GM12878 (cell line): ENCODE results near the gene S100A14. TPM values are rescaled to one million over a fixed set of nuclear protein-coding genes. Genes with fewer than 3 reads are reported as not detected.

Source experiments
- ATF7 ChIP-seq: fragments of 450-650 bp; IDR thresholded peaks from 2 replicates; pipeline ENCODE4 v1.6.1; 2016; ENCODE audit warnings: low read depth, mild to moderate bottlenecking
- BCLAF1 ChIP-seq: fragments of 450-650 bp; IDR thresholded peaks from 2 replicates; pipeline ENCODE4 v1.6.1; 2017; ENCODE audit warnings: antibody characterized with exemption, mild to moderate bottlenecking, moderate library complexity
- BRCA1 ChIP-seq: IDR thresholded peaks from 2 replicates; pipeline ENCODE4 v1.6.1; 2011; ENCODE audit warnings: low read depth, low read length, improper control_type of control experiment
- CBX3 ChIP-seq: fragments of 200-600 bp; sonication (generic); IDR thresholded peaks from 2 replicates; pipeline ENCODE4 v1.6.1; 2016; ENCODE audit warnings: low read depth, borderline replicate concordance
- CREB1 ChIP-seq: IDR thresholded peaks from 2 replicates; pipeline ENCODE4 v1.6.1; 2012; ENCODE audit warnings: low read depth, mild to moderate bottlenecking, inconsistent platforms
- IKZF1 ChIP-seq: fragments of 450-650 bp; conservative IDR thresholded peaks from 2 replicates; pipeline ENCODE4 v1.6.1; 2017; ENCODE audit warnings: antibody characterized with exemption, mild to moderate bottlenecking
- KDM1A ChIP-seq: fragments of 200-600 bp; sonication (generic); IDR thresholded peaks from 2 replicates; pipeline ENCODE4 v1.6.1; 2016; ENCODE audit warnings: borderline replicate concordance
- MYB ChIP-seq: fragments of 150-350 bp; IDR thresholded peaks from 2 replicates; pipeline ENCODE4 v1.6.1; 2014; ENCODE audit warnings: mild to moderate bottlenecking, low read depth, low read length, borderline replicate concordance
- PKNOX1 ChIP-seq: fragments of 450-650 bp; IDR thresholded peaks from 2 replicates; pipeline ENCODE4 v1.6.1; 2016; ENCODE audit warnings: mild to moderate bottlenecking
- POLR2AphosphoS5 ChIP-seq: IDR thresholded peaks from 2 replicates; pipeline ENCODE4 v1.6.1; 2011; ENCODE audit warnings: mild to moderate bottlenecking, low read length, inconsistent platforms
- RAD51 ChIP-seq: fragments of 450-650 bp; IDR thresholded peaks from 2 replicates; pipeline ENCODE4 v1.6.1; 2016; ENCODE audit warnings: moderate library complexity, mild to moderate bottlenecking, inconsistent platforms
- RFX5 ChIP-seq: IDR thresholded peaks from 2 replicates; pipeline ENCODE4 v1.6.1; 2011; ENCODE audit warnings: low read depth, low read length, improper control_type of control experiment
- SREBF1 ChIP-seq: IDR thresholded peaks from 2 replicates; pipeline ENCODE4 v1.6.1; 2012; ENCODE audit warnings: mild to moderate bottlenecking, low read length
- STAT1 ChIP-seq: fragments of 450-650 bp; conservative IDR thresholded peaks from 2 replicates; pipeline ENCODE4 v1.6.1; 2014; ENCODE audit warnings: antibody characterized with exemption, mild to moderate bottlenecking
- TAF1 ChIP-seq: IDR thresholded peaks from 2 replicates; pipeline ENCODE4 v1.6.1; 2011; ENCODE audit warnings: mild to moderate bottlenecking, low read depth, low read length, borderline replicate concordance
- TCF7 ChIP-seq: IDR thresholded peaks from 2 replicates; pipeline ENCODE4 v1.6.1; 2014; ENCODE audit warnings: antibody characterized with exemption, borderline replicate concordance
- YY1 ChIP-seq: IDR thresholded peaks from 2 replicates; pipeline ENCODE4 v1.6.1; 2011; ENCODE audit warnings: low read depth, mild to moderate bottlenecking, low read length
- ZBED1 ChIP-seq: IDR thresholded peaks from 2 replicates; pipeline ENCODE4 v1.6.1; 2016; ENCODE audit warnings: borderline replicate concordance
- ZSCAN29 ChIP-seq: fragments of 450-650 bp; IDR thresholded peaks from 2 replicates; pipeline ENCODE4 v1.6.1; 2017; ENCODE audit warnings: mild to moderate bottlenecking, moderate library complexity
- polyA plus RNA-seq, 11 experiments: library from polyadenylated mRNA; depleted of rRNA in 4 of 11; unstranded in 6 of 11; stranded (reverse) in 5 of 11; fragments of >200 nt; fragmentation: Nextera tagmentation in 4 of 11; fragmentation: Illumina TruSeq in 1 of 11; extraction: Ambion mirVana in 4 of 11; extraction: Trizol in 1 of 11; gene quantifications; 1 replicate in 1 of 11; 2 replicates in 10 of 11; pipeline versions ENCODE4 v1.2.1 to v1.2.3, GENCODE V29; 2011 to 2016; ENCODE audit warnings: inconsistent platforms in 2 of 11, missing spikeins in 2 of 11, low read depth in 1 of 11
- total RNA-seq, 4 experiments: library from RNA; depleted of rRNA in 3 of 4; stranded (reverse); fragments of >200 nt in 3 of 4; fragmentation: Illumina TruSeq in 1 of 4; extraction: Trizol in 1 of 4; gene quantifications; 2 replicates each; pipeline versions ENCODE4 v1.2.1 to v1.2.3, GENCODE V29; 2013 to 2021
- TF ChIP-seq, protein P1 (sequence below): fragments of 450-650 bp; IDR thresholded peaks from 2 replicates; pipeline ENCODE4 v1.6.1; 2018; ENCODE audit warnings: mild to moderate bottlenecking, low read depth, moderate library complexity; ENCODE audit not compliant: partially characterized antibody
- TF ChIP-seq, protein P2 (sequence below): IDR thresholded peaks from 2 replicates; pipeline ENCODE4 v1.6.1; 2011; ENCODE audit warnings: borderline replicate concordance, low read depth, mild to moderate bottlenecking, moderate library complexity, mixed read lengths, low read length; ENCODE audit not compliant: insufficient read depth; ENCODE audit errors: extremely low read length
- TF ChIP-seq, protein P3 (sequence below): fragments of 450-650 bp; IDR thresholded peaks from 2 replicates; pipeline ENCODE4 v1.6.1; 2016; ENCODE audit warnings: mild to moderate bottlenecking

Gene S100A14
- total and polyA plus RNA-seq, 10 of the 15 experiments (the other 5 are each of a cell fraction or from before 2014, with no cell fraction given): 0.20 to 0.77 (median 0.45) TPM; not detected in 4

DNA sequence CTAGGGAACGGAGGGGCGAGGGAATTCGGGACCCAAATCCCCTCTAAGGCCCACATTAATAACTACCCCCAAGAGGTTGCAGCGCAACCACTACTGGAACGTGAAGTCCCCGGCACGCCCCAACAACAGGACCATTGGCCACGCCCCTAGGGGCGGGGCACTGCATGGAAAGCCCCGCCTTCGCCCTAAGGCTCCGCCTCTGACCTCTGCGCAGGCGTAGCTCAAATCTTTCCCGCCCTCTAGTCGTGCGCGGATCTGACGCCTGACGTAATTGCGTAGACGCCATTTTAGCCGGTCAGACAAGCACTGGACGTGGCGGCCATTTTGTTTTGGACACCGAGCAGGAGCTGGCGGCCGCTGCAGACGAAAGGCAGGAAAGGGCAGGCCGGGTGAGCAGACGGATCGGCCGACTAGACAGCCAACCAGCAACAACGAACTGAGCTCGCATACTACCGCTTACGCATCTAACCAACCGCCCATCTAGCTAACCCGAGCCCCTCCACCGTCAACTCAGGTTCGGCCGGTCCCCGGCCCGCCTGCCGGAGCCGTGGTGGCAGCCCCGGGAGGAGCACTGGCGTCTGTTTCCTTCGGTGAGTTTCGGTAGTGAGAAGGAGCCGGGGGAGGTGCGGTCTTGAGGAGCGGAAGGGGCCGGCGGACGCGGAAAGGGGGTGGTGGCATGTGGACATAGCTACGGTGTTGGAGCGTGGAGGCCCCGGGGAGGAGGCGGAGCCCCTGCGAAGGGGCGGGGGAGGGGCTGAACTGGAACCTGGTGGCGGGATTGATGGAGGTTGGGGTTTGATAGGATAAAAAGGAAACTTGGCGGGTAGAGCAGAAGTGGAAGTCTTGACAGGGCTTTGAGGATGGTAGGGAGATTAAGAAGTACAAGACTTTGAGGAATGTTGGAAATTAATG is 17.9 kb upstream of the S100A14 start, which contains the start of gene CHTOP (continued):
- no peak for TF ChIP-seq CBX3
- TF ChIP-seq, protein P1, sequence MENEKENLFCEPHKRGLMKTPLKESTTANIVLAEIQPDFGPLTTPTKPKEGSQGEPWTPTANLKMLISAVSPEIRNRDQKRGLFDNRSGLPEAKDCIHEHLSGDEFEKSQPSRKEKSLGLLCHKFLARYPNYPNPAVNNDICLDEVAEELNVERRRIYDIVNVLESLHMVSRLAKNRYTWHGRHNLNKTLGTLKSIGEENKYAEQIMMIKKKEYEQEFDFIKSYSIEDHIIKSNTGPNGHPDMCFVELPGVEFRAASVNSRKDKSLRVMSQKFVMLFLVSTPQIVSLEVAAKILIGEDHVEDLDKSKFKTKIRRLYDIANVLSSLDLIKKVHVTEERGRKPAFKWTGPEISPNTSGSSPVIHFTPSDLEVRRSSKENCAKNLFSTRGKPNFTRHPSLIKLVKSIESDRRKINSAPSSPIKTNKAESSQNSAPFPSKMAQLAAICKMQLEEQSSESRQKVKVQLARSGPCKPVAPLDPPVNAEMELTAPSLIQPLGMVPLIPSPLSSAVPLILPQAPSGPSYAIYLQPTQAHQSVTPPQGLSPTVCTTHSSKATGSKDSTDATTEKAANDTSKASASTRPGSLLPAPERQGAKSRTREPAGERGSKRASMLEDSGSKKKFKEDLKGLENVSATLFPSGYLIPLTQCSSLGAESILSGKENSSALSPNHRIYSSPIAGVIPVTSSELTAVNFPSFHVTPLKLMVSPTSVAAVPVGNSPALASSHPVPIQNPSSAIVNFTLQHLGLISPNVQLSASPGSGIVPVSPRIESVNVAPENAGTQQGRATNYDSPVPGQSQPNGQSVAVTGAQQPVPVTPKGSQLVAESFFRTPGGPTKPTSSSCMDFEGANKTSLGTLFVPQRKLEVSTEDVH: no peak
- TF ChIP-seq POLR2AphosphoS5: peak; percentile 99
- TF ChIP-seq RFX5: 0 out of 2 replicates have a peak, but pooled peaks have one; percentile 22
- TF ChIP-seq TCF7: no peak
- no peak for TF ChIP-seq KDM1A
- no peak for TF ChIP-seq BRCA1
- no peak for TF ChIP-seq STAT1
- TF ChIP-seq, protein P2, sequence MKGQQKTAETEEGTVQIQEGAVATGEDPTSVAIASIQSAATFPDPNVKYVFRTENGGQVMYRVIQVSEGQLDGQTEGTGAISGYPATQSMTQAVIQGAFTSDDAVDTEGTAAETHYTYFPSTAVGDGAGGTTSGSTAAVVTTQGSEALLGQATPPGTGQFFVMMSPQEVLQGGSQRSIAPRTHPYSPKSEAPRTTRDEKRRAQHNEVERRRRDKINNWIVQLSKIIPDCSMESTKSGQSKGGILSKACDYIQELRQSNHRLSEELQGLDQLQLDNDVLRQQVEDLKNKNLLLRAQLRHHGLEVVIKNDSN: no peak
- TF ChIP-seq ZSCAN29: no peak
- TF ChIP-seq YY1: peak; percentile 100
- no peak for TF ChIP-seq MYB
- TF ChIP-seq RAD51: no peak
- TF ChIP-seq ZBED1: peak; percentile 47; the same call in 1 of the 2 replicates
- TF ChIP-seq SREBF1: no peak
- no peak for TF ChIP-seq BCLAF1
- TF ChIP-seq IKZF1: peak; percentile 87
- peak; percentile 94 for TF ChIP-seq TAF1
- TF ChIP-seq, protein P3, sequence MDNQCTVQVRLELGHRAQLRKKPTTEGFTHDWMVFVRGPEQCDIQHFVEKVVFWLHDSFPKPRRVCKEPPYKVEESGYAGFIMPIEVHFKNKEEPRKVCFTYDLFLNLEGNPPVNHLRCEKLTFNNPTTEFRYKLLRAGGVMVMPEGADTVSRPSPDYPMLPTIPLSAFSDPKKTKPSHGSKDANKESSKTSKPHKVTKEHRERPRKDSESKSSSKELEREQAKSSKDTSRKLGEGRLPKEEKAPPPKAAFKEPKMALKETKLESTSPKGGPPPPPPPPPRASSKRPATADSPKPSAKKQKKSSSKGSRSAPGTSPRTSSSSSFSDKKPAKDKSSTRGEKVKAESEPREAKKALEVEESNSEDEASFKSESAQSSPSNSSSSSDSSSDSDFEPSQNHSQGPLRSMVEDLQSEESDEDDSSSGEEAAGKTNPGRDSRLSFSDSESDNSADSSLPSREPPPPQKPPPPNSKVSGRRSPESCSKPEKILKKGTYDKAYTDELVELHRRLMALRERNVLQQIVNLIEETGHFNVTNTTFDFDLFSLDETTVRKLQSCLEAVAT: peak; percentile 96
- peak; percentile 93 for TF ChIP-seq CREB1
- peak; percentile 97 for TF ChIP-seq ATF7
- TF ChIP-seq PKNOX1: peak; percentile 86
